PC-9 (cell line): ENCODE results near the gene PFDN4. TPM values are rescaled to one million over a fixed set of nuclear protein-coding genes. Genes with fewer than 3 reads are reported as not detected.
A peak's percentile ranks its signal among the peaks of the same experiment; 100 is the strongest.

Experiments used
- BruUV-seq: library from RNA; stranded (reverse); fragments of 400-500 nt; replicated peaks from 2 replicates; lab custom pipeline; 2021; lab: Mats Ljungman, UMichigan
- CTCF ChIA-PET: fragments of 300-600 bp; sonication (Branson Sonifier 250); formaldehyde crosslinking; loops from one replicate; lab custom pipeline; 2022; ENCODE audit warnings: antibody characterized with exemption; lab: Charles Lee
- POLR2A ChIA-PET: fragments of 300-600 bp; sonication (Branson Sonifier 250); formaldehyde crosslinking; loops from one replicate; lab custom pipeline; 2022; ENCODE audit warnings: antibody characterized with exemption; ENCODE audit not compliant: unreplicated experiment; lab: Charles Lee
- DNase-seq, 2 experiments: peaks; one replicate each; pipeline versions ENCODE4 v3.0.0 to v3.0.0-alpha.2; 2015 to 2022; ENCODE audit warnings: mixed read lengths in 1 of 2
- H2AFZ ChIP-seq: fragments of 200-600 bp; sonication (generic); 2 replicates; pipeline ENCODE4 v1.8.1; 2017; ENCODE audit warnings: antibody characterized with exemption
- H3F3A ChIP-seq: fragments of 200-600 bp; sonication (generic); 2 replicates; pipeline ENCODE4 v1.8.1; 2017; ENCODE audit warnings: antibody characterized with exemption, mild to moderate bottlenecking, low read depth; ENCODE audit not compliant: insufficient read depth
- H3K27ac ChIP-seq: fragments of 200-600 bp; sonication (generic); 2 replicates; pipeline ENCODE4 v1.6.1; 2016; ENCODE audit warnings: mixed run types
- H3K27me3 ChIP-seq: fragments of 200-600 bp; sonication (generic); 2 replicates; pipeline ENCODE4 v1.6.1; 2016; ENCODE audit warnings: low read depth, mixed run types; ENCODE audit not compliant: insufficient read depth
- H3K36me3 ChIP-seq: fragments of 200-600 bp; sonication (generic); 2 replicates; pipeline ENCODE4 v1.6.1; 2016; ENCODE audit warnings: low read depth, mixed run types
- H3K4me1 ChIP-seq: fragments of 200-600 bp; sonication (generic); replicated peaks from 2 replicates; pipeline ENCODE4 v1.6.1; 2016; ENCODE audit warnings: mixed run types; ENCODE audit not compliant: insufficient read depth
- H3K4me2 ChIP-seq: fragments of 200-600 bp; sonication (generic); 2 replicates; pipeline ENCODE4 v1.6.1; 2017; ENCODE audit warnings: mixed run types
- H3K4me3 ChIP-seq: fragments of 200-600 bp; sonication (generic); 2 replicates; pipeline ENCODE4 v1.6.1; 2016; ENCODE audit warnings: mixed run types
- H3K79me2 ChIP-seq: fragments of 200-600 bp; sonication (generic); 2 replicates; pipeline ENCODE4 v1.6.1; 2017; ENCODE audit warnings: low read depth, mixed run types
- H3K9me2 ChIP-seq: fragments of 200-600 bp; sonication (generic); 2 replicates; pipeline ENCODE4 v1.8.1; 2017; ENCODE audit warnings: mild to moderate bottlenecking; ENCODE audit not compliant: insufficient read depth
- H3K9me3 ChIP-seq: fragments of 200-600 bp; sonication (generic); 2 replicates; pipeline ENCODE4 v1.8.1; 2016; ENCODE audit warnings: low read depth; ENCODE audit not compliant: insufficient read depth
- H4K20me1 ChIP-seq: fragments of 200-600 bp; sonication (generic); 2 replicates; pipeline ENCODE4 v1.8.1; 2017; ENCODE audit not compliant: insufficient read depth
- CTCF ChIP-seq: fragments of 200-600 bp; sonication (generic); conservative IDR thresholded peaks from 2 replicates; pipeline ENCODE4 v1.6.1; 2017; ENCODE audit warnings: mixed run types, antibody characterized with exemption, mild to moderate bottlenecking, moderate library complexity
- EZH2 ChIP-seq: fragments of 200-600 bp; sonication (generic); IDR thresholded peaks from 2 replicates; pipeline ENCODE4 v1.8.0; 2017; ENCODE audit warnings: antibody characterized with exemption, low read depth
- intact Hi-C: fragments of 100-400 bp; cut with micrococcal nuclease; formaldehyde crosslinking; loops from one replicate; pipeline ENCODE4 v1.10.0; 2022; ENCODE audit not compliant: unreplicated experiment
- total RNA-seq: library from RNA; stranded (reverse); gene quantifications from 2 replicates; pipeline ENCODE4 v1.2.3, GENCODE V29; 2021

PFDN4 gene
- total RNA-seq, 1 experiment from 2014 or later: 49.5 TPM

- no peak for DNase-seq
- no peak overlapping the region for H3K4me2 ChIP-seq
Observed at GRCh38 chr20:54227241-54227640, 19.4 kb downstream of the PFDN4 start.

GRCh38 chr20:54227751-54228150, 19.9 kb downstream of the PFDN4 start:
- CTCF ChIA-PET: no interaction called here

More at GRCh38 chr20:54227241-54227640, 19.4 kb downstream of the PFDN4 start:
- POLR2A ChIA-PET: no interaction called here
- Histone ChIP-seq H3K4me1 (no peaks in the 10 kb centered on the region; the same call in 1 of the 2 replicates), H3K79me2 (no peaks in the 10 kb centered on the region), H3K4me3 (no peak overlapping the region), H2AFZ (no peak overlapping the region), H3F3A (peaks cover 7% of the 10 kb centered on the region; the same call in 1 of the 2 replicates), H3K27ac (no peak overlapping the region), H3K9me2 (0 out of 2 replicates have a peak, but pooled peaks cover 3% of the 10 kb centered on the region), H3K27me3 (no peaks in the 10 kb centered on the region), H3K9me3 (peaks cover 11% of the 10 kb centered on the region; the same call in 1 of the 2 replicates), H3K36me3 (no peaks in the 10 kb centered on the region), H4K20me1 (no peaks in the 10 kb centered on the region)
- intact Hi-C loops: loop anchor here (10.0 kb wide), 2 partner anchors 158 to 248 kb away; partner anchors contain the start of gene DOK5
- TF ChIP-seq EZH2 (no peak), CTCF (no peak)
- CTCF ChIA-PET: no interaction called here
- BruUV-seq: no TSS peak

GRCh38 chr20:54228841-54229240, 21.0 kb downstream of the PFDN4 start:
- Histone ChIP-seq H3K36me3 (no peaks in the 10 kb centered on the region), H2AFZ (no peak overlapping the region), H3K27ac (peak overlapping the region; percentile 9; the same call in 1 of the 2 replicates), H3K4me3 (no peak overlapping the region), H3K4me2 (no peak overlapping the region), H3F3A (peaks cover 7% of the 10 kb centered on the region; the same call in 1 of the 2 replicates), H3K79me2 (no peaks in the 10 kb centered on the region), H4K20me1 (no peaks in the 10 kb centered on the region), H3K9me3 (peaks cover 11% of the 10 kb centered on the region; the same call in 1 of the 2 replicates), H3K9me2 (0 out of 2 replicates have a peak, but pooled peaks cover 3% of the 10 kb centered on the region), H3K4me1 (no peaks in the 10 kb centered on the region; the same call in 1 of the 2 replicates), H3K27me3 (no peaks in the 10 kb centered on the region)
- no TSS peak for BruUV-seq
- POLR2A ChIA-PET: no interaction called here
- CTCF ChIA-PET: no interaction called here
- intact Hi-C loops: loop anchor here (10.0 kb wide), 2 partner anchors 156 to 246 kb away; partner anchors contain the start of gene DOK5
- DNase-seq: peak in 1 of 2 experiments; percentile 75
- TF ChIP-seq EZH2 (no peak), CTCF (no peak)

More at GRCh38 chr20:54227751-54228150, 19.9 kb downstream of the PFDN4 start:
- intact Hi-C loops: loop anchor here (10.0 kb wide), 2 partner anchors 157 to 247 kb away; partner anchors contain the start of gene DOK5
- H4K20me1 ChIP-seq: no peaks in the 10 kb centered on the region
- H3K9me3 ChIP-seq: peaks cover 11% of the 10 kb centered on the region; the same call in 1 of the 2 replicates
- no peak overlapping the region for H3K4me2 ChIP-seq
- H3K9me2 ChIP-seq: 0 out of 2 replicates have a peak, but pooled peaks cover 3% of the 10 kb centered on the region
- H2AFZ ChIP-seq: no peak overlapping the region
- H3K36me3 ChIP-seq: no peaks in the 10 kb centered on the region
- H3K27me3 ChIP-seq: no peaks in the 10 kb centered on the region
- no TSS peak for BruUV-seq
- no peaks in the 10 kb centered on the region for H3K79me2 ChIP-seq
- POLR2A ChIA-PET: no interaction called here
- DNase-seq: no peak
- H3F3A ChIP-seq: peaks cover 7% of the 10 kb centered on the region; the same call in 1 of the 2 replicates
- H3K27ac ChIP-seq: no peak overlapping the region
- TF ChIP-seq EZH2 (no peak), CTCF (no peak)
- no peak overlapping the region for H3K4me3 ChIP-seq
- no peaks in the 10 kb centered on the region; the same call in 1 of the 2 replicates for H3K4me1 ChIP-seq
